Measurements from ENCODE around the gene STIMATE.

Gene STIMATE

GRCh38 chr3:52893723-52894122 lies 3.6 kb downstream of the STIMATE start:
- no peak for DNase-seq

- DNase-seq, result peak; percentile 23 to 27
Observed at GRCh38 chr3:52892625-52893311, 4.6 kb downstream of the STIMATE start.

GRCh38 chr3:52892290-52892624 lies 5.1 kb downstream of the STIMATE start:
- DNase-seq, result no peak

- DNase-seq, result no peak
Observed at GRCh38 chr3:52891615-52892081, 5.7 kb downstream of the STIMATE start.

GRCh38 chr3:52891164-52891563 lies 6.2 kb downstream of the STIMATE start:
- no peak for DNase-seq

GRCh38 chr3:52890735-52891134 lies 6.6 kb downstream of the STIMATE start:
- DNase-seq, result peak; percentile 30 to 32

- no peak for DNase-seq
Observed at GRCh38 chr3:52889901-52890300, 7.4 kb downstream of the STIMATE start.

- DNase-seq, result no peak
Observed at GRCh38 chr3:52887166-52887565, 10.2 kb downstream of the STIMATE start.

- no peak for DNase-seq
Observed at GRCh38 chr3:52886049-52886730, 11.2 kb downstream of the STIMATE start.

- DNase-seq, result no peak
Observed at GRCh38 chr3:52882377-52882776, 15.0 kb downstream of the STIMATE start.

- no peak for DNase-seq
Observed at GRCh38 chr3:52881871-52882270, 15.5 kb downstream of the STIMATE start.

GRCh38 chr3:52880474-52880873 lies 16.9 kb downstream of the STIMATE start:
- no peak for DNase-seq

- DNase-seq, result no peak
Observed at GRCh38 chr3:52880047-52880446, 17.3 kb downstream of the STIMATE start.

GRCh38 chr3:52879581-52879980 lies 17.8 kb downstream of the STIMATE start:
- no peak for DNase-seq

- DNase-seq, result no peak
Observed at GRCh38 chr3:52879090-52879489, 18.3 kb downstream of the STIMATE start.

- DNase-seq, result no peak
Observed at GRCh38 chr3:52877085-52877484, 20.3 kb downstream of the STIMATE start.

- no peak for DNase-seq
Observed at GRCh38 chr3:52874864-52875587, 22.3 kb downstream of the STIMATE start.

- no peak for DNase-seq
Observed at GRCh38 chr3:52874160-52874701, 23.1 kb downstream of the STIMATE start.

GRCh38 chr3:52873433-52874159 lies 23.8 kb downstream of the STIMATE start:
- DNase-seq, result no peak

- no peak for DNase-seq
Observed at GRCh38 chr3:52872245-52872644, 25.1 kb downstream of the STIMATE start.

GRCh38 chr3:52871761-52872160 lies 25.6 kb downstream of the STIMATE start:
- DNase-seq, result no peak

- DNase-seq, result no peak
Observed at GRCh38 chr3:52870471-52870870, 26.9 kb downstream of the STIMATE start.

- no peak for DNase-seq
Observed at GRCh38 chr3:52866427-52866826, 30.9 kb downstream of the STIMATE start.

All from activated CD4-positive, alpha-beta T cell treated with anti-CD3 and anti-CD28 coated beads, Interleukin-2, amount 50 U/mL, for 4 hours (primary cell).